BE2C (cell line): ENCODE measurements around the gene NAA11.

ENCODE experiments used
- DNase-seq: peaks from one replicate; pipeline ENCODE4 v3.0.0-alpha.2; 2020
- H3K27me3 ChIP-seq: fragments of 250-450 bp; sonication (Bioruptor Pico); 2 replicates; pipeline ENCODE4 v1.5.1; 2020; ENCODE audit warnings: mild to moderate bottlenecking
- H3K36me3 ChIP-seq: fragments of 250-450 bp; sonication (Bioruptor Pico); 2 replicates; pipeline ENCODE4 v1.5.1; 2020; ENCODE audit warnings: mild to moderate bottlenecking
- H3K4me1 ChIP-seq: fragments of 250-450 bp; sonication (Bioruptor Pico); 2 replicates; pipeline ENCODE4 v1.5.1; 2020
- H3K4me3 ChIP-seq: 2 replicates; pipeline ENCODE4 v1.5.1; 2011; ENCODE audit warnings: low read depth, low read length
- H3K9me3 ChIP-seq: fragments of 250-450 bp; sonication (Bioruptor Pico); 2 replicates; pipeline ENCODE4 v1.5.1; 2020
- TF ChIP-seq, protein P1 (sequence below): IDR thresholded peaks from 2 replicates; pipeline ENCODE4 v1.5.1; 2012; ENCODE audit warnings: mild to moderate bottlenecking, low read depth, low read length

NAA11 gene

DNA sequence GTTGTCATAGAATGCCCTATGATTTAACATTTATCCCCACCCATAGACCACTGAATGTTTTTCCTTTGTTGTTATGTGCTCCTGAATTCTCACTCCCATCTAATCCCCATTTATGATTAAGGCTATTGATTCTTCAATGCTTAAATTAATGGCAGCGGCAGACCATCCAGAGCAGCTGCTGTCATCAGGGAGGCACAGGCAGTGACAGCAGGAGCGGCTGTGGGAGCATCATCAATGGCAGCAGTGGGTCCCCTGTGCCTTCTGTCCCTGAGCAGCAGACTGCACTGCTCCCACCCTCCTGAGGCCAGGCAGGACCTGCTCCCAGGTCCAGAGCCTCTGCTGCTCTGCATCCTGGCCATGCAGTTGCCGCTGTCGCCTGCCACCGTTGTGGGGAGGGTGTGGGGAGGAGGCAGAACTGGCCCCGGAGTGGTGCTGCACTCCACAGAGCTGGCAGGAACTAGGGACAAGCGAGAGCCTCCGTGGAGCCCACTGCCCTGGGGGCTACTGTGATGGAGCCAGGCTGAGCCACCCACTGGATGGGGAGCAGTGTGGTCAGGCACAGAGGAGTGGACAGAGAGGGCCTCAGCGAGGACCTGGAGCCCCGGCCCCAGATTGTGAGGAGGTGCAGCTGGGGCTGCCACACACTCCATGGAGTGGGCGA lies 29.0 kb downstream of the NAA11 start:
- Histone ChIP-seq H3K4me1 (peaks cover 6% of the 10 kb centered on the region; the same call in 1 of the 2 replicates), H3K9me3 (no peaks in the 10 kb centered on the region), H3K4me3 (no peak overlapping the region), H3K27me3 (no peaks in the 10 kb centered on the region), H3K36me3 (no peaks in the 10 kb centered on the region)
- DNase-seq = peak; percentile 3
- TF ChIP-seq, protein P1, sequence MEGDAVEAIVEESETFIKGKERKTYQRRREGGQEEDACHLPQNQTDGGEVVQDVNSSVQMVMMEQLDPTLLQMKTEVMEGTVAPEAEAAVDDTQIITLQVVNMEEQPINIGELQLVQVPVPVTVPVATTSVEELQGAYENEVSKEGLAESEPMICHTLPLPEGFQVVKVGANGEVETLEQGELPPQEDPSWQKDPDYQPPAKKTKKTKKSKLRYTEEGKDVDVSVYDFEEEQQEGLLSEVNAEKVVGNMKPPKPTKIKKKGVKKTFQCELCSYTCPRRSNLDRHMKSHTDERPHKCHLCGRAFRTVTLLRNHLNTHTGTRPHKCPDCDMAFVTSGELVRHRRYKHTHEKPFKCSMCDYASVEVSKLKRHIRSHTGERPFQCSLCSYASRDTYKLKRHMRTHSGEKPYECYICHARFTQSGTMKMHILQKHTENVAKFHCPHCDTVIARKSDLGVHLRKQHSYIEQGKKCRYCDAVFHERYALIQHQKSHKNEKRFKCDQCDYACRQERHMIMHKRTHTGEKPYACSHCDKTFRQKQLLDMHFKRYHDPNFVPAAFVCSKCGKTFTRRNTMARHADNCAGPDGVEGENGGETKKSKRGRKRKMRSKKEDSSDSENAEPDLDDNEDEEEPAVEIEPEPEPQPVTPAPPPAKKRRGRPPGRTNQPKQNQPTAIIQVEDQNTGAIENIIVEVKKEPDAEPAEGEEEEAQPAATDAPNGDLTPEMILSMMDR = no peak

DNA sequence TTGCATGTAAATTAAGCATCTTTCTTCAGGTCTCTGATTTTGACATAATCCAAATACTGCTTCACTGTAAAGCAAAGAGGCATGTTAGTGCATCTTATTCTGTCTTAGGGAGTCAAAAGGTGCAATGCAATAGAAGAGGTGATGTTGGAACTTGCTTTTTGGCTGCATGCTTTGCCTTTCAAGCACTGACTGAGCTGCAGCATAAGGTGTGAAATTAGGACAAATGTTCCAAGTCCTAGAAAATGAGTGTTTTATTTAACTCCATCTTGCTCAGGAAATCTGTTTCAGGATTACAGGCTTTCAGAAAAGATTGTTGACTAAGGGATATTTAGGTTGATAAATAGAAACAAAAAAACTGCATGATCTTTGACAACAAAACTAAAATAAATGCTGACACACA lies 30.8 kb downstream of the NAA11 start:
- Histone ChIP-seq H3K36me3 (no peaks in the 10 kb centered on the region), H3K9me3 (no peaks in the 10 kb centered on the region), H3K4me1 (peaks cover 6% of the 10 kb centered on the region; the same call in 1 of the 2 replicates), H3K4me3 (no peak overlapping the region), H3K27me3 (no peaks in the 10 kb centered on the region)
- TF ChIP-seq, protein P1 = no peak
- no peak for DNase-seq

DNA sequence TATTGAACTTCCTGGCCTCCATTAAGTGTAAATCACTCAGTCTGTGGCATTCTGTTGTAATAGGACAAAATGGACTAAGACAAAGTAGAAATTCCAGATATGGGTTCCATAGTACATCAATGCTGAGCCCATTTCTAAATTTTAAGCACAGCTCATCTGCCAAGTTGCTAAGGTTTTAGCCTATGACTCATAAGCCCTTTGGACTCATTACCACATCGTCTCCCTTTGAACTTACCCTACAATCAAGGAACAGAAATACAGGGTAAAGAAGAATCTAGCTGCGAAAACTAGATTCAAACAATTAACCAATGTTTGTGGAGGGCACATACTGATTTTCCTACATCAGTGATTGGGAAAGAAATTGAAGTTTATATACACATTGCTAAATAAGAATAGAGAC lies 31.8 kb downstream of the NAA11 start:
- Histone ChIP-seq H3K27me3 (no peaks in the 10 kb centered on the region), H3K9me3 (no peaks in the 10 kb centered on the region), H3K4me3 (no peak overlapping the region), H3K4me1 (peaks cover 6% of the 10 kb centered on the region; the same call in 1 of the 2 replicates), H3K36me3 (no peaks in the 10 kb centered on the region)
- TF ChIP-seq, protein P1 = no peak
- no peak for DNase-seq

DNA sequence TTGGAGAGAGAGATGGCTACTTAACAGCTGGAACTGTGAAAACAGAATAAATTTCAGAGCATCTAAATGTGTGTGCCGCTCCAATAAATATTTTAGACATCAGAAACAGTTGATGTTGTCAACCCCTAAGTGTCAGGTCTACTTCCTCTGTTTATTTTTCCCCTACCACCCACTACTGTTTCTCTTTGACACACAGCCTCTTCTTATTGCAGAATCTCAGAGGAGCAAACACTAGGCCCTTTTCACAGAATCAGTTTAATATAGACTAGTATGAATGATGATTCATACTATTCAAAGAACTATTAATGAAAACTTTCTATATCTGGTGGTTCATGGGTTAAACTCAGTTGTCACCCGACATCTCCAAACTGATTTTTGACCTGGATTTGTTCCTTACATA lies 33.9 kb downstream of the NAA11 start:
- H3K4me1 ChIP-seq = peaks cover 6% of the 10 kb centered on the region; the same call in 1 of the 2 replicates
- no peaks in the 10 kb centered on the region for H3K9me3 ChIP-seq
- H3K4me3 ChIP-seq = no peak overlapping the region
- no peak for DNase-seq
- TF ChIP-seq, protein P1 = no peak
- no peaks in the 10 kb centered on the region for H3K36me3 ChIP-seq
- no peaks in the 10 kb centered on the region for H3K27me3 ChIP-seq

DNA sequence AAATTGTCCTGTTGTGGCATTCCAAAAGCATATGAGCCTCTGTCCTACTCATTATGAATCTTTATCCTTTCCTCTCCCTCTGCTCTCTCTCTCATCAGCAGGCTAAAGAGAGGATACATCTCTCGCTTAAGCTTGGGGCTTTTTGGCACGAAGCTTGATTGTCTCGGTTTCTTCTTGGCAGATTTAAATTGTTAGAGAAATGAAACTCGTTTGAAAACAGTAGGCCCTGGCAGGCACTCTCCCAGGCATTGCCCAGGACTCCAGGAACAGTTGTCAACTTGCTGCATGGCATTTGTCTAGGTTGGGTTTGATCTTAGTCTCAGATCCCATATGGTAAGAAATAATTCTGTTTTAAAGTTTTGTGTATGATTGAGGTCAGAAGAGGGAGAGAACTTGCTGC lies 35.5 kb downstream of the NAA11 start:
- H3K4me3 ChIP-seq = no peak overlapping the region
- TF ChIP-seq, protein P1 = no peak
- no peak for DNase-seq
- peaks cover 6% of the 10 kb centered on the region; the same call in 1 of the 2 replicates for H3K4me1 ChIP-seq
- no peaks in the 10 kb centered on the region for H3K9me3 ChIP-seq
- no peaks in the 10 kb centered on the region for H3K27me3 ChIP-seq
- no peaks in the 10 kb centered on the region for H3K36me3 ChIP-seq

DNA sequence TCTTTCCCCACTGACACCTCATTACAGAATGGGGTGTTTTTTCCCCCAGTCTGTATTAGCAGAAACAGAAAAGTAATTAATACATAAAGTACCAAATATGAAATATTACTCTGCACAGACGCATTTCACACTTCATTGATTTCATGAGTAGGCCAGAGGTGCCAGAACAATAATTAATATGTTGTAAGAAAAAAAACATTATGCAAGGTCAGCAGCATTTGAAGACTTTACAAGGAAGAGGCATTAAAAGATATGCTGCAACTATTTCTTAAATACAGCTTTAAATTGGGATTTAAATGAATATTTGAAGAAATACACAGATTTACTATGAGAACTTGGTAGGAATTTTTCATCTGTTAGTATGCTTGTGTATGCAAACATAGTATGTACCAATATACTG lies 37.7 kb downstream of the NAA11 start:
- no peak for DNase-seq
- Histone ChIP-seq H3K4me1 (no peaks in the 10 kb centered on the region; the same call in 1 of the 2 replicates), H3K36me3 (no peaks in the 10 kb centered on the region), H3K9me3 (no peaks in the 10 kb centered on the region), H3K27me3 (no peaks in the 10 kb centered on the region), H3K4me3 (no peak overlapping the region)
- TF ChIP-seq, protein P1 = no peak
